Stimulated activated CD4-positive, alpha-beta T cell treated with anti-CD3 and anti-CD28 coated beads, Interleukin-15, amount 100 ng/mL, for 48 hours (primary cell): ENCODE results near the gene HES1.

Experiments used
- DNase-seq, 2 donors: peaks; one replicate each; pipeline ENCODE4 v3.0.0-alpha.2; 2020; ENCODE audit warnings: low read depth in 2 of 2

Gene HES1

DNA sequence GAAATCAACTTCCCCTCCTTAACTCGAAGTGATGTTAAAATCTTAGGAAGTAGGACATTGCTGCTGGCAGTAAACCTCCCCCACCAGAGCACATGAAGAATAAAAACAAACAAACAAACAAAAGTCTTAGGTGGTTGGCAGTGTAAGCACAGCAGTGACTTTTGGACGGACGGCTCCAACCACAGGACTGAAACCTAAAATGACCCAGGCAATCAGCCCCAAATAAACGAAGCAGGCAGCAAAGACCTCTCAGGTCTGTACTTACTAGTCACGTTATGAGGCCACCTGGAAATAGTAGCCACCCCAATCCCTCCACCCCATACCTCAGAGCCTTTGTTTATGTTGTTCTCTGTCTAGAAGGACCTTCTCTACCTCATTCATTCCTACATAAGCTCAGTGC, 33.5 kb upstream of the HES1 start:
- no peak for DNase-seq

DNA sequence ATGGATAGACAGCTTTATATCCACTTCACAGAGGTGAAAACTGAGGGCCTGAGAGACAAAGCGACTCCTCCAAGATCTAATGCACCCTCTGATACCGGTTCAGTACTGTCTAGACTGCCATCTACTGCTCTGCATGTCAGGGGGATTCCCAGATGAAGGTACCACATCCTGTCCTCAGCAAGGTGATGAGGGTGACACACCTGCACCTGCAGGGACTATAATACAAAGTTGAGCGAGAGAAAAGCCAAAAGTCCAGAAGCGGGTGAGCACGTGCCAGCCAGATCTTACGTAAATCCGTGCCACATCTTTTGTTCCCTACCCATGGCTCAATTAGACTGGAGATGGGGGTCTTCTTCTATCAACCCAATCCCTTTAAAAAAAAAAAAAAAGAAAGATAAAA, 32.4 kb upstream of the HES1 start:
- DNase-seq = no peak

DNA sequence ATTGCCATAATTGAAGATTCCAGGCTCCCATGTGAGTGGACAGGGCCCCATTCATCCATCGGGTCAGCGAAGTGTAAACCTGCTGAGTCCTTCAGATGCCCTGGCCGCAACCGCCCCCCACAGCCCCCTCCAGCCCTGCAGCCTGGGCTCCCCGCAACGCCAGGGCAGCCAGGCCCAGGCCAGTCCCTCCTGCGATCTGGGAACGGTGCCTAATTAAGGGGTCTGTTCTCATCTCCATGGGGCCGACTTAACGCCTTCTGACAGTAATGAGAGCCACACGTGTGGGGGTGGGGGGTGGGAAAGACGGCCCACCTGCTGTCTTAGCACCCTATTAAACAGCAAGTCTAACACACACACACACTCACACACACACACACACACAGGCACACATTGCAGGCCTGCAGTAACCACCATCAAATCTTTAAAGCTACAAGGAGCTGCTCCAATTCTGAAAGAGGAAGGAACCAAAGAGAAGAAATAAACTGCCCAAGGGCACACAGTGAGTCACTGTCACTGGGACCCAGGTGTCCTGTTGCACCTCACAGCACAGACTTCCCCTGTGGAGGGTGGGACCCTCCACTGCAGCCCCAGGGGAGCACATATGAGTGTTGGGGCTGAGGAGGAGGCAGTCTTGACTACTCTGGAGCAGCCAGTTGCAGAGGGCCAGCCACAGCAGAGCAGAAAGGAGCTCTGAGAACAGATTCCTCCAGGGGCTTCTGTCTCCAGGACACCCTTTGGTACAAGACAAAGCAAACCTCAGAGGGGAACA, 31.8 kb upstream of the HES1 start:
- no peak for DNase-seq

DNA sequence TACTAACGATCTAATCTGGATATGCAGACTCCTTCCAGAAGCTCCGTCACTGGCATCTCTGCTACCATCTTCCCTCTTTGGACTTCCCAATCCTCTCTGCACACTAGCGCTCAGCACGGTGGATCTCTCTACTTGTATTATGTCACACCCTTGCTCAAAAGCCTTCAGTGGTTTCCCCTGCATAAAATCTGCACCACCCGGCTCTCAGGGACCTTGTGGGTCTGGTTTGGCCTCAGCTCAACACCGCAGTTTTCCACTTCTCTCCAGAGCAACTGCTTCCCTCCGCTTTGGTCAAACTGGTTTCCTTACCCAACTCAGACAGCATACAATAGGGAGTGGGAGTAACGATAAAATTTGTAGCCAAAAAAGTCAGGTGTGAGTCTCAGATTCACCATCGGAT, 30.7 kb upstream of the HES1 start:
- DNase-seq = no peak

DNA sequence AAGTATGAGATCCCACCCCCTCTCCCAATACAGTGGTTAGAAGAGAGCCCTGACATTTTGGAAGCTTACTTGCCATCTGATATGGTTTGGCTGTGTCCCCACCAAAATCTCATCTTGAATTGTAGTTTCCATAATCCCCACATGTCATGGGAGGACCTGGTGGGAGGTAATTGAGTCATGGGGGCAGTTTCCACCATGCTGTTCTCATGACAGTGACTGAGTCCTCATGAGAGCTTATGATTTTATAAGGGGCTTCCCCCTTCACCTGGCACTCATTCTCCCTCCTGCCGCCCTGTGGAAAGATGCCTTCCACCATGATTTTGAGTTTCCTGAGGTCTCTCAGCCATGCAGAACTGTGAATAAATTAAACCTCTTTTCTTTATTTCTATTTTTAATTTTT, 28.8 kb upstream of the HES1 start:
- peak; percentile 16 to 20 for DNase-seq

DNA sequence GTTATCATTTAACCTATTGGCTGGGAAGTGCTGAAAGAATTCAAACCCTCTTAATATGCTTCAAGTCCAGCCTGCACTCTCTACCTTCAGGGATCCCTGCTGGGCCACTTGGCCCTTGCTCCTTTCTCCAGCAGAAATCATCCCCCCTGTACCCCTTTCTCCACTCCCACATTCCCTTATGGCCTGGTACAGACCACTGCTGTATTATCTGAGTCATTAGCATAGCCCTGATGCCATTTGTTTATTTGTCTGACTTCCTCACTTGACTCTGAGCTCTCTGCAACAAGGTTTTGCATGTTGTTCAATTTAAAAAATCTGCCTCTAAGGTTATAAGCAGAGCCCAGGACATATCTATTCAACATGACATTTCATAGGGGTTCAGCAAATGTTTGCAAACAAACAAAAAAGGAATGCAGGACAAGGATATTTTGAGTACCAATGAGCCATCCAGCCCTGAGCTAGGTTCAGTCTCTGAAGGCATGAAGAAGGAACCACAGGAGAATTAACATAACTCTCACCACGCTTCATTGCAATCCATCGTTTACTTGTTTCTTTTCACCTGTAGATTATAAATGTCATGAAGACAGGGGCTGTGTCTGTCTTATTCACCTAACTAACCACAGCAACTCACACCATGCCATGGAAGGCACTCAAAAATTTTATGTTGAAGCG, 26.6 kb upstream of the HES1 start:
- DNase-seq = no peak

DNA sequence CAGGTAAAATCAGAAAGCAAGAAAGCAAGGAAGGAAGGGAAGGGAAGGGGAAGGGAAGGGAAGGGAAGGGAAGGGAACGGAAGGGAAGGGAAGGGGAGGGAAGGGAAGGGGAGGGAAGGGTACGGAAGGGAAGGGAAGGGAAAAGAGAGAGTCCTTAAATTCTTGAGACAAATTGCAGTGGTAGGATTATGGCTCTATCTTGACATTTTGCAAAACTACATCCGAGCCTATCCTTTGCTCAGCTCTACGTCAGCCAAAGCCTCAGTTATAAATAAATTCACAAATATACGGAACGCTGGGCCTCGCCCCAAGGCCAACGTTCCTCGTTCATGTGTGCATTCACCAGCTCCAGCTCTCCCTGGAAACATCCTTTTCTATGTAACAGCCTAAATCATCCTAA, 25.5 kb upstream of the HES1 start:
- DNase-seq = no peak

DNA sequence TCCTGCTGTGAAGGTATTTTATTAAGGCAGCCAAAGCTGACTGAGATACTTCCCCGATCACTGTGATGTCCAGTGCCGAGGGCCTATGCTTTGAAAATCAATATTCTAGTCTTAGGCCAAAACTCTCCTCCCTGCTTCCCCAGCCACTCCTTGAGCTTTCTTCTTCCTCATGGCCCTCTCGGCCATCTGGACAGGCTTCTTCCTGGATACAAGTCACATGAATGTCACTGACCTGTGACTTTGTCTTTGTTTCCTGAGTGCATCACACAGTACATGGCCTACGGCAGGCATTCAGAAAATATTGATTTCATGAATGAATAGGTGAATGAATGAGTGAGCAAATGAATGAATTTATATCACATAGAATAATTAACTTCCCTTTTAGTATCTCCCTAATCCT, 24.6 kb upstream of the HES1 start:
- DNase-seq = no peak

DNA sequence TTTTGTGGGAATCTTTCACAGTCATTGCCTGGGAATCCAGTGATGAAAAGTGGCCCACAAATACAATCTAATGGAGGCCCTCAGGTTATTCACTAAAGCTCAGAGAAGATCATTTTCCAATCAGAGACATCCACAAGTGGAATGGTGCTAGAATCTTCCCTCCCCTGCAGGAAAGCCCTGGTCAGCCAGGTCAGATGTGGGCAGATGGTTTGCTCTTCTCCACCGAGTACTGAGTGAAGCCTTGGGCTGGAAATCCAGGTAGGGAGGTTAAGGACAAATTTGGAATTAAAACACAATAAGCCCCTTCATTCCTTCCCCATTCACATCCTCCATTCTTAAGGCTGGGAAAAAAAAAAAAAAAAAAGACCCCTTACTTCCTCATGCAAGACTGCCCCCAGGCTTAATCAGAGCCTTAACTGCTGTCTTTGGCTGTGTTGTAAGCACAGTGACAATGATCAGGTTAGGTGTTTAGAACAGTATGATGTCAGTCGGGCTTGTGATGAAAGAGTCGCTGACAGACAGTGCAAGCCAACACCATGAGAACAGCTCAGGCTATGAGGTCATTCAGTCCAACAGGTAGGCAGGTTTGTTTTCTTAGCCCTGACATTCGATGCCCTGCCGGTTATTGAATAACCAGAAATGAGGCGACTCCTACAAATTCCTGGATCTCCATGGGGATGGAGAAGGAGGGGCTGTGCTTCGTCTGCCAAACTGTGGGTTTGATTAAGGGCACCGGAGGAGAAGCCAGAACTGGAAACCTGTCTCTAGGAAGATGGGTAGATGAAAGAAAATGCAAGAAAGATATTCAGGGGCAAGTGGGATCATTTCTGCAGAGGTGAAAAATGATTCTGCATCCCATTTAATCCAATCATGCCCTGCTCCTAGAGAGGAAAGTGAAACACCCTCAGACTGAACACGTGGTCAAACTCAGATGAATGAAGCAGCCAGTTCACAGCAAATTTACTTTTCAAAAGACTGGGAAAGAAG, 23.5 kb upstream of the HES1 start:
- DNase-seq = no peak

DNA sequence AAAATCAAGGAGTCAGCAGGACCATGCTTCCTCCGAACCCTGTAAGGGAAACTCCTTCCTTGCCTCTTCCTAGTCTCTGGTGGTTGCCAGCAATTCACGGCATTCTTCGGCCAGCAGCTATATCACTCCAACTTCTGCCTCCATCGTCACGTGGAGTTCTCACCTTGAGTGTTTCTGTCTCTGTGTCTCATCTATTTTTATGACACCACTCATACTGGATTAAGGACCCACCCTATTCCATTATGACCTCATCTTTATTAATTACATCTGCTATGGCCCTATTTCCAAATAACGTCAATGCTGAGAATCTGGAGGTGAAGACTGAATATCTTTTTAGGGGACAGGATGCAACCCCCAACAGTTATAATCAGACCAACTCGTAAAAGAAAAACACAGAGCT, 21.8 kb upstream of the HES1 start:
- DNase-seq = no peak

DNA sequence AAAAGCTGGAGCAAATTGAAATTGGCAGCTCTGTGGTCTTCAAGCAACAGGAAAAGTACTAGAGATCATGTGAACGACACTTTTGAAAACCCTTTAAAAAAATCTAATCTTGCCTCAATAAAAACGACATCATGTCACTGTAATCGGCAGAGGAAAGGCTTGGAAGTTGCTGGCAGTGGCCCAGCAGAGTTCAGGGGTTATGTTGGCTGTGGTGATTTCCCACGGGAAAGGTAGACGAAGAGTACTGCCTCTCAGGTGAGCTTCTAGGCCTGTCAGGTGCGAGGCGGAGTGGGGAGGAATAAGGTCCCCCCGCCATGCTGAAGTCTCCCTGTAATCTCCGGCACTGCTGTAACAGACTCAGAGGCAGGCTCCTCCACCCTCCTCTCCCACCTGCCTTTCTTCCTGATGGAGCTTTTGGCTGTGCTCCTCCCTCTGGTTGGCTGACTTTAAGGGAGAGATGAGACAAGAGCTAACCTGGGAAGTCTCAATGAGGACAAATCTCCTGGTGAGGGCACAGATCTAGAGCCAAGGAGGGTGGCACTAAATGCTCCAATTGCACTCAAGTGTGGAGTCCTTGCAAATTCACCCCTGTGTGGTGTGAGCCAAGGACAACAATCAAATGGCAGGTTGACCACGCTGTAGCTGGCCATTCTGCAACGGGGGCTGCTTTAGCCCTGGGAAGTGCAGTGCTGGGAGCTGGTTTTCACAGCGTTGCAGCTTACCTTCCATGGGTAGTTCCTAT, 18.7 kb upstream of the HES1 start:
- no peak for DNase-seq

DNA sequence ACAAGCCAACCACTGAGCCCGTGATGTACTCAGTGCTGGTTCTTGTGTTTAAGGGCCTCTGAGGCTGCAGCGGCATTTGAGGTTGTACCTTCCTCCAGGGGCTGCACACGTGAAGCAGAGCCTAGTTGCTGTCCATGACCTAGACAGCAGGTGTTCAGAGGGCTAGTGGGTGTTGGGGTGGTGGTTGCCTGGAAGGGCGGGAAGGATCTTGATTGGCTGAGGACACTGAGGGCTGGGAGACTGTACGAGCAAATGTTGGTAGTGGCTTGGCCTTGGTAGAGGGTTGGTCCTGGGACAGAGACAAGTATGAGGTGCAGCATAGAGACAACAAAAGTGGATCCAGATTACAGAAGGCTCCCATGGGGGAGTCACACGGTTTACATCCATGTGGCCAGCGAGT, 17.0 kb upstream of the HES1 start:
- DNase-seq = no peak

DNA sequence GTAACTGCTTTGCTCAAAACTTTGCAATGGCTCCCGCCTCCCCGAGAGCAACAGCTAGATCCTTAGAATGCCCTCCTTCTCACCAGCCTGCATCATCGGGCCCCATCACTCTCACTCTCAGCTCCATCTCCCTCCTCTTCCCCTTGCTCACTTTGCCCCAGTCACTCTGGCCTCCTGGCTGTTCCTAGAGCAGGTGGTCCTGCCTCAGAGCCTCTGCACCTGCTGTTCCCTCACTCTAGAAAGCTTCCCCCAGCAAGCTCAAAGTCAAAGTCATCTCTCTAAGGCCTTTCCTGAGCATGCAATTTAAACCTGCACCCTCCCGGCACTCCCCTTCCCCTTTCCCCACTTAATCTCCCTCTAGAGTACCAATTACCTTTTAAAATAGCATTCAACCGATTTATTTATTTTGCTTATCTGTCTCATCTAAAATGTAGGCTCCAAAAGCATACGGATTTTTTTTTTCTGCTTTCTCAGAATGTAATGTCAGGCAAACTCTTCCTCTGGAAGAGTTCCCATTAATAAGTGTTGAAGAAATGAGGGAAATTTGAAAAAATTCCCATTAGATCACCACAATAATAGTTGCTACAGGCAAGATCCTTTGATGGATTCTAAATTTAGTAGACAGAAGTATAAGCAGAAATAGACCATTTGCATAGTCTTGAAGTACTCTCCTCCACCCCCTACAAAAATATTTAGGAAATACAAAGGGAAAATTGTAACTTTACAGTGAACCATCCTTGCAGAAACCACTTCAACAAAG, 15.9 kb upstream of the HES1 start:
- no peak for DNase-seq

DNA sequence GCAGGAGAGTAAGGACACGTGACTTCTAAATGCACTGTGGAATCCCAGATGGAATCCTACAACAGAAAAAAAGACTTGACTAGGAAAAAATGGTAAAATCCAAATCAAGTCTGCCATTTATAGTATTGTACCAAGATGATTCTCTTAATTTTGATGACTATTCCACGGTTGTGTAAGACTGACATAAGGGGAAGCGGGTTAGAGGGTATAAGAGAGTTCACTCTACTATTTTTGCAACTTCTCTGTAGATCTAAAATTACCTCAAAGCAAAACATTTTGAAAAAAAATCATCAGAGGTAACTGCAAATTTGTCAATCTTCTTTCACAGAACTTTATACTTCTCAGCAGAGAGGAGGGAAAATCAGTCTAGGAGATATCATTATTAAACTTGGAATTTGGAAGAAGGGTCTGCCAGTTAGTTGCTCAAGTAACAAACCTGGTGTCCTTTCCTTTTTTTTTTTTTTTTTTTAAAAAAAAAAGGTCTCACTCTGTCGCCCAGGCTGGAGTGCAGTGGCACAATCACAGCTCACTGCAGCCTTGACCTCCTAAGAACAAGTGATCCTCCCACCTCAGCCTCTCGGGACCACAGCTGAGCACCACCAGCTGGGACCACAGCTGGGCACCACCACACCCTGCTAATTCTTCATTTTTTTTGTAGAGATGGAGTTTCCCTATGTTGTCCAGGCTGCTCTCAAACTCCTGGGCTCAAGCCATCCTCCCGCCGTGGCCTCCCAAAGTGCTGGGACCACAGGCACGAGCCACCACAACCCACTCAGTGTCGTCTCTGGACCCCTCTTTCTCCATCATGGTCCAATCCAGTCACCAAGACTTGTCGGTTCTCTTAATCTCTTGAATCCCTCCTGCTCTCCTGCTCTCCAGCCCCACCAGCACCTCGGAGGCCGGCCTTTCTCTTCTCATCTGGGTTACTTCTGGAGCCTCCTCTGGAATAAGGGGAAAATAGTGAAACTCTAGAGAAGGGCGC, 14.9 kb upstream of the HES1 start:
- DNase-seq = no peak

DNA sequence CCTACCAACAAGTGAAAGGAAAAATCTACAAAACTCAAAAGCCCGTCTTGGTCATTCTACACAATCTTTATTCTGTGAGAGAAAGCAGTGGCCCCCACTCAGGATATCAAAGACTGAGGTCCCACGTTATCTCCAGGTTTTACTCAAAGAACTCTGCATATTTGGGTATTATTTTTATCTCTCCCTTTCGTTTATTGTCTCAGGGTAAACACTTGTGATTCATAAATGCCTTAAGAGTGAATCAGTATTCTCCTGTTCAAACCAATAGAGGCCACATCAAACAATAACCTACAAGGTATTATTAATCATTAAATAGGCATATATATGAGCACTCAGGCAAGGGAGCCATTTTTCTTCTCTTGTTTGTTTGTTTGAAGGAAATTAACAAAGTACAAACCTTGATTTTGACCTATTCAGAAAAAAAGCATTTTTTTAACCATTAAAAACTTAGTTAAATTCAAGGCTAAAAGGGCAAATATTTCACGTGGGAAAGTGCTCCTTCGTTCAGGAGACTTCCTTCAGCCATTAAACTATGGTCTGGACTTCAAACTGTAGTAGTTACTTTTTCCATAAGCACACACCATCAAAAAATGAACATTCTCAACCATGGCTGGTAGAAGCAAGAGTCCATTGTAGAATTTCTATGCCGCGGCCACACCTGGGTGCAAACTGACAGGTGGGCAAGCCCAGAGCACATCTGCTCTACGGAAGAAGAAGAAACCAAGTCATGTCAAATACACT, 13.9 kb upstream of the HES1 start:
- DNase-seq = no peak

DNA sequence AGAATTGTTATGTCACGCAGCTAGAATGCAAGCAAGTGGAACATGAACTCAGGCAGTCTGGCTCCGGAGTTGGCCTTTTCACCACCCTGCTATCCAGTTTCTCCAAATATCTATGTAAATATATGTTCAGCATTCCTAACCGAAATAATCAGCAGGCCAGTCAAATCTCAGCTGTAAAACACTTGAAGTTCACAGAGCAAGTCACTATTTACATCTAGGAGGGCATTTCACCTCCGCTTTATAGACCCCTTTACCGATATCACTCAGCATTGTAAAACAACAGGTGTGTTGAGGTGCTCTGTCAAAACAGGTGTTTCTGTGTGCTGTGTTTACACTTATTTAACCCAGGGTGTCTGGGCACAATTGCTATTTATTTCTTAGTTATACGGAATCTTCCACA, 12.2 kb upstream of the HES1 start:
- no peak for DNase-seq

DNA sequence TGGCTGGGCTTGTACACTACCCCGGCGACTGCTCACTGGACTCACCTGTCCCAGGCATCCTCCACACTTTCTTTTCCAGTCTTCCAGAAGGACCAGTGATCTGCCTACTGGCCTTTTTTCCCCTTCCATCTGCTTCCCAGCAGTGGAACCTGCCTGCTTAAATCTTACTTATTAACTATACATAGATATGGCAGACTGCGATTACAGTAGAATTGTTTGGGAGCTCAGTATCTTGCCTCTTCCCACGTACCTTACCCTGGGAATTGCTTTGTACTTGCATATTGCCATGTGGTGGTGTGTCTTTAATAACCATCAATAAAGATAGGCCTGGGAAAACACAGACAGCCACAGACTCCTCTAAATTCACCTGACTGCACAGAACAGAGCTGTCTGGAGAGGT, 11.8 kb upstream of the HES1 start:
- no peak for DNase-seq

DNA sequence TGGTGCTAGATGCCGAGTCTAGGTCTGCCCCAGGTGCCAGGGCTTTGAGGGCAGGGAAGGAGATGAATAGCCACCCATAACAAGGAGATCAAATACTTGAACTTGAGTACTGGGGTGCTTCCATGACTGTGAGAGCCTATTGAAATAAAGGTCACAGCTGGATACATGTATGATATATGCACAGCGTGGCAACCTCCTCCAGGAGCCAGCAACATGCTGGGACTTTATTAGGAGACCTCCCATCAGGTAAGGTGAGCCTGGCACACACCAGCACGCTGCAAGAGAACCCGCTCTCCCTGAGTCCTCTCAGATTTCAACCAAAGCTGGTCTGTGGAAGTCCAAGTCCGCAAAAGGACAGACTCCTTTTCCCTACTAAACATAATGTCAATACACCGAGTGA, 10.5 kb upstream of the HES1 start:
- no peak for DNase-seq

DNA sequence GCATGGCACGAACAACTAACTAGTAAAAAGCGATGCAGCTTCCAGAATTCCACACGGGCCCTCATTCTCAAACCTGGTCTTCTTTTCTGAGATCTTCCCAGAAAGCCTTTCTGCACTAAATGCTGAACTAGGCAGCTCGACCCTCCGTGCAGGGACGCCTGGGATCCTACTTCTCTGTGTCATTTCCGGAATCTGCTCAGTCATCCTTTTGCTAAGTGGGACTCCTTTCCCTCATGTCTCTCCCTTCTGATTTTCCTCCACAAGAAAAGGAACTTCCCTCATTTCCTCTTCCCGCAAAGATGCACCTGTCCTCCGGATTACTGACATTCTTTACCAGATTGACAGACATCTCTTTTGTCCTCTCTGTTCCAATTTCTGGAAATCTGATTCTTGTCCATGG, 9.2 kb upstream of the HES1 start:
- DNase-seq = no peak
